Measurements from ENCODE around the gene SDHAF4. TPM values are rescaled to one million over a fixed set of nuclear protein-coding genes. Genes with fewer than 3 reads are reported as not detected.

The SDHAF4 gene
- total RNA-seq: 10 to 100 TPM; 10.1 to 10.9 TPM
- 7.9 TPM for polyA plus RNA-seq

GRCh38 chr6:70566751-70567382 is at the start of gene SDHAF4:
SDHAF4 (plus strand) TSS chr6:70566930; CDS start chr6:70566941, 11 bp downstream.
- DNase-seq: peak; percentile 92 to 96 (median 93)
- H3K27me3 ChIP-seq (ENCODE audit: insufficient read depth, low read length, poor library complexity, severe bottlenecking): no peaks in the 10 kb centered on the region
- peaks cover 4% of the 10 kb centered on the region for H3K4me1 ChIP-seq (ENCODE audit: insufficient read depth, low read length)
- no peaks in the 10 kb centered on the region for H3K9me3 Mint-ChIP-seq
- peaks cover 0 to 2% of the 10 kb centered on the region in 2 donors for H3K27me3 Mint-ChIP-seq
- peak within 1 kb of the TSS; percentile 82 to 91 (median 89) for H3K4me3 Mint-ChIP-seq
- H3K4me3 ChIP-seq (ENCODE audit: low read length): peak within 1 kb of the TSS; percentile 88
- peak within 1 kb of the TSS; percentile 58 to 95 (median 93) for H3K27ac Mint-ChIP-seq
- no peaks in the 10 kb centered on the region for H3K36me3 ChIP-seq (ENCODE audit: insufficient read depth, low read length)
- peaks cover 16 to 30% (median 28%) of the 10 kb centered on the region in 3 donors for H3K4me1 Mint-ChIP-seq
- peak within 1 kb of the TSS; percentile 77 for H3K27ac ChIP-seq (ENCODE audit: low read depth, low read length)
- CTCF ChIA-PET: interaction anchor here (1.2 to 1.6 kb wide), 3 partner anchors 38 to 120 kb away, joined by 3 to 6 read pairs (median 4); no protein-coding TSS in a partner anchor
- peaks cover 0 to 2% (median 2%) of the 10 kb centered on the region in 3 donors for H3K36me3 Mint-ChIP-seq
- POLR2A ChIA-PET: no interaction called here
- H3K9me3 ChIP-seq (ENCODE audit: low read length): no peaks in the 10 kb centered on the region

DNA sequence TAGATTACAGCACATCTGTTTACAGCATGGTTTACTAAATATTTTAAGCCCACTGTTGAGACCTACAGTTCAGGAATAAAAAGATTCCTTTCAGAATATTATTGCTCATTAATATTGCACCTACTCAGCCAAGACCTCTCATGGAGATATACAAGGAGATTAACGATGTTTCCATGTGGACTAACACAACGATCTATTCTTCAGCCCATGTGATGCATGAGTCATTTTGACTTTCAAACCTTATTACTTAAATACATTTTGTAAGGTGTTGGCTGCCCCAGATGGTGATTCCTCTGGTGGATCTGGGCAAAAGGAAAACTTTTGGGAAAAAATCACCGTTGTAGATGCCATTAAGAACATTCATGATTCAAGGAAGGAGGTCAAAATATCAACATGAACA is 48.0 kb upstream of the SDHAF4 start:
- Histone ChIP-seq H3K4me1 (ENCODE audit: insufficient read depth, low read length) (no peaks in the 10 kb centered on the region), H3K9me3 (ENCODE audit: low read length) (no peaks in the 10 kb centered on the region), H3K36me3 (ENCODE audit: insufficient read depth, low read length) (no peaks in the 10 kb centered on the region), H3K27me3 (ENCODE audit: insufficient read depth, low read length, poor library complexity, severe bottlenecking) (no peaks in the 10 kb centered on the region), H3K27ac (ENCODE audit: low read depth, low read length) (no peak overlapping the region), H3K4me3 (ENCODE audit: low read length) (no peak overlapping the region)
- Mint-ChIP-seq H3K9me3 (no peaks in the 10 kb centered on the region), H3K36me3 (peaks cover 0 to 2% (median 0%) of the 10 kb centered on the region in 3 donors), H3K4me3 (no peak overlapping the region), H3K27ac (no peak overlapping the region), H3K27me3 (no peaks in the 10 kb centered on the region), H3K4me1 (peaks cover 2 to 5% (median 4%) of the 10 kb centered on the region in 3 donors)
- CTCF ChIA-PET: interaction anchor here (0.9 kb wide), 1 partner anchor 367 kb away, joined by 3 read pairs; no protein-coding TSS in a partner anchor
- POLR2A ChIA-PET: no interaction called here
- DNase-seq: no peak

- peak in 2 of 5 donors; percentile 11 for DNase-seq
- Histone ChIP-seq H3K27me3 (ENCODE audit: insufficient read depth, low read length, poor library complexity, severe bottlenecking) (no peaks in the 10 kb centered on the region), H3K36me3 (ENCODE audit: insufficient read depth, low read length) (no peaks in the 10 kb centered on the region), H3K4me1 (ENCODE audit: insufficient read depth, low read length) (no peaks in the 10 kb centered on the region), H3K27ac (ENCODE audit: low read depth, low read length) (no peak overlapping the region), H3K4me3 (ENCODE audit: low read length) (no peak overlapping the region), H3K9me3 (ENCODE audit: low read length) (no peaks in the 10 kb centered on the region)
- ChIA-PET CTCF (interaction anchor here (0.8 to 1.7 kb wide), 9 partner anchors 11 to 437 kb away, joined by 3 to 7 read pairs (median 4); no protein-coding TSS in a partner anchor), POLR2A (no interaction called here)
- H3K4me1 Mint-ChIP-seq: peaks cover 2 to 5% (median 4%) of the 10 kb centered on the region in 3 donors
- H3K9me3 Mint-ChIP-seq: no peaks in the 10 kb centered on the region
- no peaks in the 10 kb centered on the region for H3K27me3 Mint-ChIP-seq
- H3K36me3 Mint-ChIP-seq: peaks cover 0 to 9% (median 2%) of the 10 kb centered on the region in 3 donors
- no peak overlapping the region for H3K27ac Mint-ChIP-seq
- no peak overlapping the region for H3K4me3 Mint-ChIP-seq
Measured at GRCh38 chr6:70520575-70520974, 46.2 kb upstream of the SDHAF4 start.

- no peak for DNase-seq
- Histone ChIP-seq H3K36me3 (ENCODE audit: insufficient read depth, low read length) (no peaks in the 10 kb centered on the region), H3K27ac (ENCODE audit: low read depth, low read length) (no peak overlapping the region), H3K4me3 (ENCODE audit: low read length) (no peak overlapping the region), H3K27me3 (ENCODE audit: insufficient read depth, low read length, poor library complexity, severe bottlenecking) (no peaks in the 10 kb centered on the region), H3K9me3 (ENCODE audit: low read length) (no peaks in the 10 kb centered on the region), H3K4me1 (ENCODE audit: insufficient read depth, low read length) (no peaks in the 10 kb centered on the region)
- CTCF ChIA-PET: interaction anchor here (0.9 kb wide), 1 partner anchor 11 kb away, joined by 3 read pairs; no protein-coding TSS in a partner anchor
- H3K4me3 Mint-ChIP-seq: no peak overlapping the region
- POLR2A ChIA-PET: no interaction called here
- H3K27me3 Mint-ChIP-seq: no peaks in the 10 kb centered on the region
- no peaks in the 10 kb centered on the region for H3K4me1 Mint-ChIP-seq
- H3K36me3 Mint-ChIP-seq: peaks cover 4 to 14% (median 6%) of the 10 kb centered on the region in 3 donors
- H3K9me3 Mint-ChIP-seq: no peaks in the 10 kb centered on the region
- no peak overlapping the region for H3K27ac Mint-ChIP-seq
Measured at GRCh38 chr6:70524721-70525286, 41.9 kb upstream of the SDHAF4 start.

DNA sequence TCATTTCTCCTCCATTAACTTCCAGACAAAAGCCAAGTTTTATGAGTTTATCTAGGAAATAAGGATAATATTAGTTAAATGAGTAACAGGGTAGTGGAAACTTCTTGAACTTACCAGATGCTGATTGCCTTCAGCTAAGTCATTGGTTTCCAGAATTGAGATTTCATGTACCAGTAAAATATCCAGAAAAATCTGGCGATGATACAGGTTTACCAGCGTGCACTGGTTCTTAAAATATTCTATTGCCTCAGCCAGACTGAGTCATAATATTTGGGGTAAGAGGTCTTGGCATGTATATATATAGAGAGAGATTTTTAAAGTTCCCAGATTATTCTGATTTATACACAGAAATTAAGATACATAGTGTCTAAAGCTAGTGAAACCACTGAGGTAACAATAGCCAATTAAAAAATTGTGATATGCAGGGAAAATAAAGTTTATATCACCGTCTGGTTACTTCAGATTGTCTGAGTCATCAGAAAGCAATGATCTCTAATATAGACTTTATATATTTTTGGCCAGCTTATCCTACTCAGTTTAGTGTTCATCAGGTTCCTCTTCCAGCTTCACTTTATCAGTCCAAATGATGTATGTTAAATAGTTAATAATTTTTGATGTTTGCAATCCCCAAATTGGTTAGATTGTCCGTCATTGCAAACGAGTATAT is 39.5 kb upstream of the SDHAF4 start:
- no peaks in the 10 kb centered on the region for H3K36me3 ChIP-seq (ENCODE audit: insufficient read depth, low read length)
- no peak overlapping the region for H3K4me3 ChIP-seq (ENCODE audit: low read length)
- Mint-ChIP-seq H3K4me3 (no peak overlapping the region), H3K27ac (no peak overlapping the region), H3K27me3 (no peaks in the 10 kb centered on the region), H3K9me3 (no peaks in the 10 kb centered on the region), H3K4me1 (no peaks in the 10 kb centered on the region), H3K36me3 (peaks cover 2 to 14% (median 6%) of the 10 kb centered on the region in 3 donors)
- no peaks in the 10 kb centered on the region for H3K4me1 ChIP-seq (ENCODE audit: insufficient read depth, low read length)
- no peaks in the 10 kb centered on the region for H3K27me3 ChIP-seq (ENCODE audit: insufficient read depth, low read length, poor library complexity, severe bottlenecking)
- DNase-seq: no peak
- H3K27ac ChIP-seq (ENCODE audit: low read depth, low read length): no peak overlapping the region
- H3K9me3 ChIP-seq (ENCODE audit: low read length): no peaks in the 10 kb centered on the region
- POLR2A ChIA-PET: no interaction called here
- CTCF ChIA-PET: no interaction called here

- H3K9me3 Mint-ChIP-seq: no peaks in the 10 kb centered on the region
Measured at GRCh38 chr6:70530023-70530422, 36.7 kb upstream of the SDHAF4 start.

GRCh38 chr6:70531133-70531532 is 35.6 kb upstream of the SDHAF4 start:
- CTCF ChIA-PET: interaction anchor here (0.9 kb wide), 1 partner anchor 10 kb away, joined by 4 read pairs; no protein-coding TSS in a partner anchor

More at GRCh38 chr6:70530023-70530422, 36.7 kb upstream of the SDHAF4 start:
- no peaks in the 10 kb centered on the region for H3K36me3 ChIP-seq (ENCODE audit: insufficient read depth, low read length)
- DNase-seq: no peak
- Mint-ChIP-seq H3K27ac (no peak overlapping the region), H3K4me1 (no peaks in the 10 kb centered on the region), H3K36me3 (peaks cover 2 to 7% (median 6%) of the 10 kb centered on the region in 3 donors), H3K27me3 (no peaks in the 10 kb centered on the region), H3K4me3 (no peak overlapping the region)
- H3K4me3 ChIP-seq (ENCODE audit: low read length): no peak overlapping the region
- no peak overlapping the region for H3K27ac ChIP-seq (ENCODE audit: low read depth, low read length)
- H3K4me1 ChIP-seq (ENCODE audit: insufficient read depth, low read length): no peaks in the 10 kb centered on the region
- ChIA-PET CTCF (no interaction called here), POLR2A (no interaction called here)
- no peaks in the 10 kb centered on the region for H3K27me3 ChIP-seq (ENCODE audit: insufficient read depth, low read length, poor library complexity, severe bottlenecking)
- no peaks in the 10 kb centered on the region for H3K9me3 ChIP-seq (ENCODE audit: low read length)

DNA sequence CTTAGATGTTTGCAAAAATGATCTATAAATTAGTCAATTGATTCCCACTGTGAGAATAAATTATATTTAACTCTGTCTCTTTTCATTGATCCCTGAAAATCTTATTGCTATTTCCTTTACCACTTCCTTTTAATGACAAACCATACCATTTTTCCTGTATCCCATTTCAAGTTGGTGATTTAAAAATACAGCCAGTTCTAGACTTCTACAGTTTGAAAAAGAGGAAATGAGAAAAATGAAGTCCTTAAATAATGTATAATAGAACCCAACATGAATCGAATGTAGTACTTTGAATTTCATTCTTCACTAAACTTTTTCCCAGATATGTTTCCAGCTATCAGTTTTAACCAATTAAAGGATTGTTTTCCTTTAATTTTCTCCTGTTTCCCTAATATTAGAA is 29.5 kb upstream of the SDHAF4 start:
- no peaks in the 10 kb centered on the region for H3K27me3 Mint-ChIP-seq
- Histone ChIP-seq H3K27ac (ENCODE audit: low read depth, low read length) (no peak overlapping the region), H3K36me3 (ENCODE audit: insufficient read depth, low read length) (no peaks in the 10 kb centered on the region), H3K9me3 (ENCODE audit: low read length) (no peaks in the 10 kb centered on the region), H3K4me3 (ENCODE audit: low read length) (no peak overlapping the region), H3K27me3 (ENCODE audit: insufficient read depth, low read length, poor library complexity, severe bottlenecking) (no peaks in the 10 kb centered on the region), H3K4me1 (ENCODE audit: insufficient read depth, low read length) (no peaks in the 10 kb centered on the region)
- no peaks in the 10 kb centered on the region for H3K4me1 Mint-ChIP-seq
- peaks cover 0 to 17% (median 0%) of the 10 kb centered on the region in 3 donors for H3K36me3 Mint-ChIP-seq
- POLR2A ChIA-PET: no interaction called here
- CTCF ChIA-PET: interaction anchor here (0.6 kb wide), 1 partner anchor 95 kb away, joined by 3 read pairs; no protein-coding TSS in a partner anchor
- H3K9me3 Mint-ChIP-seq: no peaks in the 10 kb centered on the region
- no peak for DNase-seq
- H3K4me3 Mint-ChIP-seq: no peak overlapping the region
- no peak overlapping the region for H3K27ac Mint-ChIP-seq

More at GRCh38 chr6:70531133-70531532, 35.6 kb upstream of the SDHAF4 start:
- Histone ChIP-seq H3K36me3 (ENCODE audit: insufficient read depth, low read length) (no peaks in the 10 kb centered on the region), H3K4me1 (ENCODE audit: insufficient read depth, low read length) (no peaks in the 10 kb centered on the region), H3K9me3 (ENCODE audit: low read length) (no peaks in the 10 kb centered on the region), H3K27me3 (ENCODE audit: insufficient read depth, low read length, poor library complexity, severe bottlenecking) (no peaks in the 10 kb centered on the region), H3K27ac (ENCODE audit: low read depth, low read length) (no peak overlapping the region), H3K4me3 (ENCODE audit: low read length) (no peak overlapping the region)
- no peak overlapping the region for H3K27ac Mint-ChIP-seq
- no peak for DNase-seq
- H3K4me1 Mint-ChIP-seq: no peaks in the 10 kb centered on the region
- H3K36me3 Mint-ChIP-seq: peaks cover 2 to 4% (median 4%) of the 10 kb centered on the region in 3 donors
- H3K4me3 Mint-ChIP-seq: no peak overlapping the region
- POLR2A ChIA-PET: no interaction called here
- no peaks in the 10 kb centered on the region for H3K9me3 Mint-ChIP-seq
- no peaks in the 10 kb centered on the region for H3K27me3 Mint-ChIP-seq

Measured in CD8-positive, alpha-beta memory T cell (primary cell).